Endothelial cell of umbilical vein (primary cell): ENCODE data around the gene SMIM12. TPM values are rescaled to one million over a fixed set of nuclear protein-coding genes. Genes with fewer than 3 reads are reported as not detected.

Experiments
- BruUV-seq: library from RNA; stranded (reverse); fragments of 400-500 nt; replicated peaks from 2 replicates; lab custom pipeline; 2021; lab: Mats Ljungman, UMichigan
- CTCF ChIA-PET: fragments of 300-600, 350-600 bp; sonication (Branson Sonifier 250); formaldehyde crosslinking; loops from one replicate; lab custom pipeline; 2021; ENCODE audit warnings: antibody characterized with exemption, inconsistent platforms; lab: Charles Lee
- POLR2A ChIA-PET: fragments of 300-600, 350-600 bp; sonication (Branson Sonifier 250); formaldehyde crosslinking; loops from one replicate; lab custom pipeline; 2021; ENCODE audit warnings: antibody characterized with exemption, inconsistent platforms; lab: Charles Lee
- DNase-seq: peaks from one replicate; pipeline ENCODE4 v3.0.0-alpha.2; 2011; ENCODE audit warnings: low read depth, low spot score
- FAIRE-seq: peaks from 2 replicates; lab custom pipeline; 2011; peaks lifted over from hg19 to GRCh38; lab: Jason Lieb, UNC
- H2AFZ ChIP-seq: 2 replicates; pipeline ENCODE4 v1.6.0; 2012; ENCODE audit warnings: low read depth, low read length, control low read depth, inconsistent platforms
- H3K27ac ChIP-seq: 2 replicates; pipeline ENCODE4 v1.5.1; 2011; ENCODE audit warnings: low read depth, mild to moderate bottlenecking, control low read depth, low read length, moderate library complexity; ENCODE audit not compliant: insufficient read depth
- H3K27me3 ChIP-seq, 2 experiments: 2 replicates each; pipeline versions ENCODE4 v1.6.0 to v1.6.1; 2011; ENCODE audit warnings: low read length in 2 of 2, mixed read lengths in 1 of 2; ENCODE audit not compliant: control insufficient read depth in 2 of 2, insufficient read depth in 2 of 2
- H3K36me3 ChIP-seq, 2 experiments: 2 replicates in 1 of 2; 3 replicates in 1 of 2; pipeline ENCODE4 v1.5.1; 2011; ENCODE audit warnings: low read length in 2 of 2, mild to moderate bottlenecking in 1 of 2, moderate library complexity in 1 of 2; ENCODE audit not compliant: control insufficient read depth in 2 of 2, insufficient read depth in 2 of 2; ENCODE audit errors: extremely low read depth in 1 of 2
- H3K4me1 ChIP-seq: 3 replicates; pipeline ENCODE4 v1.5.1; 2011; ENCODE audit warnings: mild to moderate bottlenecking, low read length; ENCODE audit not compliant: control insufficient read depth, insufficient read depth; ENCODE audit errors: extremely low read depth
- H3K4me2 ChIP-seq: 2 replicates; pipeline ENCODE4 v1.6.1; 2011; ENCODE audit warnings: low read length, control low read depth, mixed read lengths; ENCODE audit not compliant: insufficient read depth
- H3K4me3 ChIP-seq, 3 experiments: fragments of 200-600 bp in 1 of 3; sonication (generic), shearing (Covaris generic) in 1 of 3; replicated peaks in 1 of 3; 2 replicates each; pipeline ENCODE4 v1.5.1; 2011 to 2016; ENCODE audit warnings: control low read depth in 3 of 3, low read length in 3 of 3, mild to moderate bottlenecking in 2 of 3, inconsistent platforms in 1 of 3, low read depth in 1 of 3, moderate library complexity in 1 of 3; ENCODE audit not compliant: insufficient read depth in 1 of 3
- H3K79me2 ChIP-seq: 2 replicates; pipeline ENCODE4 v1.6.0; 2012; ENCODE audit warnings: low read length, inconsistent platforms; ENCODE audit not compliant: control insufficient read depth, insufficient read depth
- H3K9ac ChIP-seq: replicated peaks from 2 replicates; pipeline ENCODE3; 2011; ENCODE audit warnings: low read length, control low read depth; ENCODE audit not compliant: insufficient read depth; ENCODE audit errors: extremely low read depth
- H3K9me1 ChIP-seq: replicated peaks from 3 replicates; pipeline ENCODE4 v1.6.0; 2011; ENCODE audit warnings: mild to moderate bottlenecking, low read length; ENCODE audit not compliant: control insufficient read depth, insufficient read depth; ENCODE audit errors: extremely low read depth
- H3K9me3 ChIP-seq: replicated peaks from 2 replicates; pipeline ENCODE4 v1.5.1; 2012; ENCODE audit warnings: low read length, inconsistent platforms; ENCODE audit not compliant: control insufficient read depth, insufficient read depth
- H4K20me1 ChIP-seq: replicated peaks from 2 replicates; pipeline ENCODE3; 2011; ENCODE audit warnings: mild to moderate bottlenecking, low read length; ENCODE audit not compliant: control insufficient read depth, insufficient read depth; ENCODE audit errors: extremely low read depth
- CTCF ChIP-seq, 2 donors: IDR thresholded peaks; 1 replicate in 1 of 2; 2 replicates in 1 of 2; pipeline ENCODE4 v1.5.1; 2011; ENCODE audit warnings: low read length in 2 of 2, mild to moderate bottlenecking in 2 of 2, moderate library complexity in 2 of 2, control low read depth in 1 of 2, inconsistent platforms in 1 of 2, low read depth in 1 of 2; ENCODE audit not compliant: insufficient read depth in 1 of 2; ENCODE audit errors: extremely low read depth in 1 of 2
- EZH2 ChIP-seq: IDR thresholded peaks from 2 replicates; pipeline ENCODE4 v1.6.1; 2012; ENCODE audit warnings: borderline replicate concordance, low read depth, mild to moderate bottlenecking, moderate library complexity, low read length, inconsistent platforms; ENCODE audit not compliant: severe bottlenecking
- FOS ChIP-seq: IDR thresholded peaks from 2 replicates; pipeline ENCODE4 v1.6.1; 2011; ENCODE audit warnings: mild to moderate bottlenecking, low read length, moderate library complexity, borderline replicate concordance; ENCODE audit not compliant: insufficient read depth
- GATA2 ChIP-seq: IDR thresholded peaks from 2 replicates; pipeline ENCODE4 v1.7.0; 2011; ENCODE audit warnings: low read depth, mild to moderate bottlenecking, moderate library complexity, mixed read lengths, low read length; ENCODE audit not compliant: insufficient read length, insufficient read depth
- JUN ChIP-seq: IDR thresholded peaks from 2 replicates; pipeline ENCODE4 v1.6.1; 2011; ENCODE audit warnings: borderline replicate concordance, low read depth; ENCODE audit not compliant: insufficient read length, insufficient read depth
- MYC ChIP-seq: IDR thresholded peaks from one replicate; pipeline ENCODE4 v1.6.1; 2011; ENCODE audit warnings: mild to moderate bottlenecking, low read depth, low read length
- POLR2A ChIP-seq: IDR thresholded peaks from 2 replicates; pipeline ENCODE4 v1.6.1; 2012; ENCODE audit warnings: low read depth, mild to moderate bottlenecking, control low read depth, low read length
- POLR2AphosphoS5 ChIP-seq: IDR thresholded peaks from 2 replicates; pipeline ENCODE4 v1.6.1; 2012; ENCODE audit warnings: low read depth, mild to moderate bottlenecking, control low read depth, low read length, moderate library complexity; ENCODE audit not compliant: insufficient read depth
- dilution Hi-C: fragments of 300-500 bp; cut with MboI; formaldehyde crosslinking; loops from one replicate; pipeline ENCODE4 v1.15.0; 2019; ENCODE audit warnings: low sequenced_read_pairs; ENCODE audit not compliant: extremely low pct_ligation_motif_present
- intact Hi-C: fragments of 100-400 bp; cut with micrococcal nuclease; formaldehyde crosslinking; loops from one replicate; pipeline ENCODE4 v1.10.0; 2022
- polyA plus RNA-seq, 4 experiments: library from polyadenylated mRNA; depleted of rRNA in 3 of 4; stranded (reverse) in 3 of 4; unstranded in 1 of 4; fragments of >200 nt; gene quantifications; 2 replicates each; pipeline versions ENCODE4 v1.2.1 to v1.2.3, GENCODE V29; 2011 to 2012; ENCODE audit warnings: missing spikeins in 1 of 4
- total RNA-seq: library from RNA; stranded (reverse); gene quantifications from 2 replicates; pipeline ENCODE4 v1.2.3, GENCODE V29; 2021
- TF ChIP-seq, protein P1 (sequence below): IDR thresholded peaks from 2 replicates; pipeline ENCODE4 v1.6.1; 2011; ENCODE audit not compliant: insufficient read depth, insufficient read length

SMIM12 gene
- total and polyA plus RNA-seq, 2 donors (not counting 3 experiments of a cell fraction or from before 2014, with no cell fraction given), result 66.2 to 85.9 TPM

- TF ChIP-seq CTCF (IDR thresholded peaks at IDR 0.05; ENCODE audit: extremely low read depth in 1 of 2, insufficient read depth in 1 of 2, low read depth in 1 of 2, low read length in 2 of 2) (no peak), FOS (no peak), JUN (no peak)
- Histone ChIP-seq H4K20me1 (no peaks in the 10 kb centered on the region), H3K27ac (no peak overlapping the region), H3K4me3 (no peak overlapping the region), H3K9ac (no peak overlapping the region), H2AFZ (no peak overlapping the region), H3K79me2 (no peaks in the 10 kb centered on the region), H3K9me1 (no peaks in the 10 kb centered on the region), H3K27me3 (no peaks in the 10 kb centered on the region), H3K36me3 (no peaks in the 10 kb centered on the region), H3K4me1 (no peaks in the 10 kb centered on the region), H3K4me2 (no peak overlapping the region), H3K9me3 (no peaks in the 10 kb centered on the region)
- BruUV-seq, result no TSS peak
- ChIA-PET POLR2A (no interaction called here), CTCF (no interaction called here)
- DNase-seq (no peak), FAIRE-seq (no peak)
- dilution Hi-C loops, result no loop called here
- intact Hi-C loops, result no loop called here
Measured at GRCh38 chr1:34908369-34908768, 48.8 kb upstream of the SMIM12 start.

DNA sequence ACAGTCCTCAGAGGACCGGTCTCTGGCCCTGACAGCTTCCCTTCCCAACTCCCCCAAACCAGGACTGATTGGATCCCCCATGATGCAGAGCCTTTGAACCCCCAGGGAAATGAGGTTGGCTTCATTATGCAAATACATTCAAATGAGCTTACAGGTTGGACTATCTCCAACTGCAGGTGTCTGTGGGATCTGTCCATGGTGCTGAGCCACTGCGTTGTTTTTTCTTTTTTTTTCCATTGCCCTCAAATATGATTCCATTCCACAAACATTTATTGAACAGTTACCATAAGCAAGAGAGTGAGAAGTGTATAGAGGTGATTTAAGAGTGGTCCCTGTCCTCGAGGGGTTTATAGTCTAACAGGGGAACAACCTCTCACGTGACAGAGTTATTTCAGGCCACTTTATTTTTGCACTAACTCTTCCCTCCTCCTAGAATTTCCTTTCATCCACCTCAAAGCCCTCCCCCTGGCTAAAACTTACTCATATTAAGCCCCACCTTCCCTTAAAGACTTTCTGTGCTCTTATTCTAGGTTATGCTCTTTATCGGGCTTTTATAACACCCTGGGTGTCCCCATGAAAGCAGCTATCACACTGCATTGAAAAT, 48.0 kb upstream of the SMIM12 start:
- CTCF ChIA-PET, result no interaction called here

More for the DNA sequence above, 48.0 kb upstream of the SMIM12 start:
- Histone ChIP-seq H3K9ac (no peak overlapping the region), H3K4me1 (no peaks in the 10 kb centered on the region), H3K4me3 (no peak overlapping the region), H3K4me2 (no peak overlapping the region), H2AFZ (no peak overlapping the region), H3K27me3 (no peaks in the 10 kb centered on the region), H3K36me3 (no peaks in the 10 kb centered on the region), H3K79me2 (no peaks in the 10 kb centered on the region), H3K9me3 (no peaks in the 10 kb centered on the region), H3K27ac (no peak overlapping the region), H4K20me1 (no peaks in the 10 kb centered on the region), H3K9me1 (no peaks in the 10 kb centered on the region)
- FAIRE-seq (no peak), DNase-seq (peak; percentile 11)
- BruUV-seq, result no TSS peak
- dilution Hi-C loops, result no loop called here
- TF ChIP-seq CTCF (IDR thresholded peaks at IDR 0.05; ENCODE audit: extremely low read depth in 1 of 2, insufficient read depth in 1 of 2, low read depth in 1 of 2, low read length in 2 of 2), result no peak
- no peak for TF ChIP-seq MYC
- no peak for TF ChIP-seq FOS
- no peak for TF ChIP-seq GATA2
- no peak for TF ChIP-seq POLR2AphosphoS5
- TF ChIP-seq EZH2, result no peak
- TF ChIP-seq, protein P1, sequence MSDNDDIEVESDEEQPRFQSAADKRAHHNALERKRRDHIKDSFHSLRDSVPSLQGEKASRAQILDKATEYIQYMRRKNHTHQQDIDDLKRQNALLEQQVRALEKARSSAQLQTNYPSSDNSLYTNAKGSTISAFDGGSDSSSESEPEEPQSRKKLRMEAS, result no peak
- TF ChIP-seq JUN, result no peak
- TF ChIP-seq POLR2A, result no peak
- intact Hi-C loops, result no loop called here
- POLR2A ChIA-PET, result no interaction called here
